GM18873 (cell line): Measurements from ENCODE around the gene NDRG3.

Experiments
- ATAC-seq: cut with Tn5 transposase; IDR thresholded peaks from one replicate; pipeline ENCODE4 v1.9.1; 2021; ENCODE audit warnings: mild to moderate bottlenecking, moderate library complexity, moderate number of reproducible peaks; ENCODE audit not compliant: unreplicated experiment, low FRiP score

Gene NDRG3

DNA sequence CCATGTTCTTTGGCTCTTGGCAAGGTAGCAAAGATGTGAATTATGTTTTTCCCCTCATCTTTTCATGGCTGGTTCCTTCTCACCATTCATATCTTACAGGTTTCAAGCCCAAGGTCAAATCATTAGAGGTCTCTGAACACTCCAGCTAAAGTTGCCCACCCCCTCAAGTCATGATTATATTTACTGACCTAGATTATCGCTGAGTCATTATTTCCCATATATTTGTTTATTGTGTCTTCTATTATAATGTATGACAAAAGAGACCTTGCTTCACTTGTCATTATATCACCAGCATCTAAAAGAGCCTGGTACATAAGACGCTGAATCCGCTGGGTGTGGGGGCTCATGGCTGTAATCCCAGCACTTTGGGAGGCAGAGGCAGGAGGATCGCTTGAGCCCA is 15.2 kb upstream of the NDRG3 start:
- no peak for ATAC-seq

DNA sequence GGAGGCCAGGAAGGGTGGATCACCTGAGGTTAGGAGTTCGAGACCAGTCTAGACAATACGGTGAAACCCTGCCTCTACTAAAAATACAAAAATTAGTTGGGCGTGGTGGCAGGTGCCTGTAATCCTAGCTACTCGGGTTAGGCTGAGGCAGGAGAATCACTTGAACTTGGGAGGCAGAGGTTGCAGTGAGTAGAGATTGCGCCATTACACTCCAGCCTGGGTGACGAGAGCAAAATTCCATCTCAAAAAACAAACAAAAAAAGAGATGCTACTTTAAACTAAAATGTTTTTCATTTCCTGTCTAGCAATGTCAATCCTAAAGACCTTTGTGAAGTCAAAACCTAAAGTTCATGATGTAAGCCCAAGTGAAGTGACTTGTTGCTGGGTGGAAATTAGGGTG is 14.8 kb upstream of the NDRG3 start:
- ATAC-seq: no peak

DNA sequence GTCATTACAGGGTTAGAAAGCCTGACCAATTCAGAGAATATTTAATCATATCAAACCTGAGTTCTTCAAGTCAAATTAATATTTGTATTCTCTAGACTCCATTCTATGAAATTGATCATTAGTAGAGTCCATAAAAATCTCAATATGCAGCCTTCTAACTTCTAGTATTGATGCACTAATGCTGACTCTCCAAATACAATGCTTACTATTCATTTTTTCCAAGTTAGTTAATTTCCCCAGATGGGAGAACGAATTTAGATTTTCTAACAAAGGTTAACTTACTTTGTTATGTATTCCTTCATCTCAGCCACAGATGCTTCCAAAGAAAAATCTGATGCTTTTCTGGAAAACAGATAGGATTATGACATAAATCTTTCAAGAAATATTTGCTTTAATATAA is 12.4 kb upstream of the NDRG3 start:
- ATAC-seq: no peak

DNA sequence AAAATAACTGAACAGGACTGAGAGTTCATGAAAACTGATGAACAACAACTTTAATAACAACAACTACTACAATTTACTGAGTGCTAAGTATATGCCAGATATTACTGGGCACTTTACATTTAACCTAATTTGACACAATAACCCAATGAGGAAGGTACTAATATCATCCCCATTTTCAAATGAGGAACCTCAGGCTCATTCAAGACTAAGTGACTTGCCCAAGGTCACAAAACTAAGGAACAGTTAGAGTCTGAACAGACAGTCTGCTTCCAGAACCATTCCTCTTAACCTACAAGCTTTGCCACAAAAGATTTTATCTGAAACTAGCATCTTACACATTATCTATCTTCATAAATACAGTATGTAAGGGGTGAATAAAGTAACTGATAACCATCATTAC is 10.6 kb upstream of the NDRG3 start:
- no peak for ATAC-seq

DNA sequence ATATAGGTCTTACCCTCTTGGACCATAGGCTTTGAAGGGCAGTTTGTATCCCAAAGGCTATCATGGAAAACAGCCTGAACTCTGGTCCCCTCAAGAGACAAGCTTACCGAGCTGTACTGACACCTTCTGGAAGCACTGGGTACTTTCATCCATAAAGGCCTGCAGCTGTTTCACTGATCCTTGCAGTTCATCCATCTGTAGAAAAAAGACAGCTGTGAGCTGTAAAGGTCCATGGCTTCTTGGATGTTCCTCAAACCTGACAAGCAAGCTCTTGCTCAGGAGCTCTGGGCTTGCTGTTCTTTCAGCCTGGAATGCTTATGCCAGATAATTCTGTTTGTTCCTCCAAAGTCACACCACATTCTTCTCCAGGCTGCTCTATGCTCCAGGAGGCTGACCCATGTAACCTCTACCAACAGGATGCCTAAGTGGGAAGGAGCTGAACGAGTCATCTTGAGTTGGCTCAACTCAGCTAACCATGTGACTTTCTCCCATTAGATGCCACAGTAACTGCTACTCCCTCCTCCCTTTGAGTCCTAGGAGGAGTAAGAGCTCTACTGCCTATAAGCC is 8.8 kb upstream of the NDRG3 start:
- no peak for ATAC-seq

- ATAC-seq: no peak
Measured at GRCh38 chr20:36752582-36752981, 6.7 kb upstream of the NDRG3 start.

- ATAC-seq: peak; percentile 24
Measured at GRCh38 chr20:36745234-36745926, 510 bp downstream of the NDRG3 start.

DNA sequence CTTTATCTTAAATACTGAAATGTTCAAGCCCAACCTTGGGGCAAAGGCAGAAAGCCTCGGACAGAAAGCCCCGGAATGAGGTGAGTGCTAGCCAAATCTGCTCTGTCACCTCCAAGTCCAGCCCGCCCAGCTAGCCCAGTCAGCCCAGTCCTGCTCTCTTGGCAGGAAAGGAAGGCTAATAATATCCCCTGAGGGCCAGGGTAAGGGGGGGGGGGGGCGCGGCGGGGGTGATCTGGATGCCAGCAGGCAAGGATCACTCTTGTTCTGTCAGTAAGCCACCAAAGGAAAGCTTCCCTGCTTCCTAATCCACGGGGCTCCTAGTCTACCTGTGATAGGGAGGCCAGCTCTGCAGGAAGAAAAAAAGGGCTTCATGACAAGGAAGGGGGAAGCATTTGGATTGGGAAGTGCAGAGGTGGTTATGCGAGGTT is 1.1 kb downstream of the NDRG3 start:
- no peak for ATAC-seq

DNA sequence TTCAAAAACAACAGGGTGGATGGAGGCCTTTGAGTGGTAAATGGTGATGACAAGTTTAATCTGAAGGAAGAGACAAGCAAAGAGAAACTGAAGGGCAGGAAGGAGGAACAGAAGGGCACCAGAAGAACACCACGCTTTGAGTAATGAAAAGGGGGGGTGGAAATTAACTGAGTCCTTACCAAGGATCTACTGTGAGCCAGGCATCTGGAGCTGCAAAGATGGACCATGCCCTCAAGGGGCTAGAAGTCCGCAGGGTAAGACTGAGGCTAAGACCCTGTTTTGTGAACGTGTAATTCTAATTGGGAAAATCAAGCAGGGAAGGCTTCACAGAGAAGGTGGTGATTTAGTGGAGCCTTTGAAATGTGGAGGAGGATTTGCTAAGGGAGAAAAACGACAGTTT is 1.6 kb downstream of the NDRG3 start:
- no peak for ATAC-seq

- no peak for ATAC-seq
Measured at GRCh38 chr20:36742558-36742957, 3.3 kb downstream of the NDRG3 start.

GRCh38 chr20:36741072-36741471 is 4.8 kb downstream of the NDRG3 start:
- ATAC-seq: no peak

GRCh38 chr20:36737183-36737499 is 8.7 kb downstream of the NDRG3 start:
- no peak for ATAC-seq

- no peak for ATAC-seq
Measured at GRCh38 chr20:36736451-36737182, 9.3 kb downstream of the NDRG3 start.

- ATAC-seq: no peak
Measured at GRCh38 chr20:36732456-36732855, 13.4 kb downstream of the NDRG3 start.

DNA sequence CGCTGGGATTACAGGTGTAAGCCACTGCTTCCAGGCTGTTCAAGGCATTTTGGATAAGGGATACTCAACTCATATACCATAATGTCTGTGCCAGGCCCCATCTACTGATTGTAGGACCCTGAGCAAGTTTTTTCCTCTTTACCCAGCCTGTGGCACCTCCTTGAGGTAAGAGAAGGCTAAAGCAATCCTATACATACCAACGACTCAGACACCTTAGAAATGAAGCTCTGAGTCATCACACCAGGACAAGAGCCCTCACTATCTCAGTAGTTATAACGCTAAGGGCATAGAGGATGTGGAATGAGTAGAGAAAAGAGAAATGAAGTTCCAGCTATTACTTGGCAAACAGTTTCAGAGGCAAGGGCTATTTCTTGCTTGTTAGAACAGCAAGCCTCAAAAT is 16.9 kb downstream of the NDRG3 start:
- ATAC-seq: no peak

DNA sequence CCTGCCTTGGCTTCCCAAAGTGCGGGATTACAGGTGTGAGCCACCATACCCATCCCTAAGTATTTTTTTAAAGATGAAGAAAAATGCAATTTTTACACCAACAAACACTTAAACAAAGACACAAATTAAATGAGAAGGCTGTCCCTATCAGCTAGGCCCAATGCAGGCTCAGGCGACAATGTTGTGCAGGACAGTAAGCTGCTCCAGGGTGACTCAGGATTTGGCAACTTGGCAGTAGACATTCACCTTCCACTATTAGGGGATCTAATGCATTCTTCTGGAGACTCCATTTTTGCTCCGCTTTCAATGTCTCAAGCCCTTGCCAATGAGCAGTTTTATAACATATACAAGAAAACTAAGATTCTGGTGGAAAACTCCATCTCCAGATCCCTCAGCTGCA is 19.7 kb downstream of the NDRG3 start:
- ATAC-seq: no peak

GRCh38 chr20:36720510-36720909 is 25.4 kb downstream of the NDRG3 start:
- ATAC-seq: no peak

GRCh38 chr20:36717657-36718056 is 28.2 kb downstream of the NDRG3 start:
- ATAC-seq: no peak

DNA sequence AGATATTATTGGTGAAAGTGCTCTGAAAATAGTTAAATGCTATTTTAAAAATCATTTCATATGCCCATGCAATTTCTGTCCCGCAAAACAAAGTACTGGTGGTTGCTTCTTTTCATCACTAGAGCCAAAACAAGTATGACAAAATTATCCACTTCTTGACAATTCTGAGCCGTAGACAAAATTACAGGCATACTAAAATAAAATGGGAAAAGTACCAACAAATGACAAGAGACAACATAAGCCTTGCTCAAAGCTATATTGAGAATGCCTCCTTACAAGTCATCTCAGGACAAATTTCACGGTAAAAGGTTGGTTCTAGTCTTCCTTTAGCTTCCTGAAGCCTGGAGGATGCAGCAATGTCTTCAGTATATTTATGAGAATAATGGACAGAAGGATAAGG is 28.9 kb downstream of the NDRG3 start:
- no peak for ATAC-seq

DNA sequence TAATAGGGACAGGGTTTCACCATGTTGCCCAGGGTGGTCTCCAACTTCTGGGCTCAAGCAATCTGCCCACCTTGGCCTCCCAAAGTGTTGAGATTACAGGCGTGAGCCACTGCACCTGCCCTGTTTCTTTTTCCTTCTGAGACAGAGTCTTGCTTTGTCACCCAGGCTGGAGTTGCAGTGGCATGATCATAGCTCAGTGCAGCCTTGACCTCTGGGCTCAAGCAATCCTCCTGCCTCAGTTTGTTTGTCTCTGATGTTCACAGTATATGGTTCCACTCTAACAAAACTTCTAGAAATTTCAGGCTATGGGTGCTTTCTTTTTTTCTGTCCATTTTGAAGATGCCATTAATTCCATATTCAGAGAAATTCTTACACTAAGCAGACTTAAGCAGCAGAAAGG is 33.1 kb downstream of the NDRG3 start:
- no peak for ATAC-seq

DNA sequence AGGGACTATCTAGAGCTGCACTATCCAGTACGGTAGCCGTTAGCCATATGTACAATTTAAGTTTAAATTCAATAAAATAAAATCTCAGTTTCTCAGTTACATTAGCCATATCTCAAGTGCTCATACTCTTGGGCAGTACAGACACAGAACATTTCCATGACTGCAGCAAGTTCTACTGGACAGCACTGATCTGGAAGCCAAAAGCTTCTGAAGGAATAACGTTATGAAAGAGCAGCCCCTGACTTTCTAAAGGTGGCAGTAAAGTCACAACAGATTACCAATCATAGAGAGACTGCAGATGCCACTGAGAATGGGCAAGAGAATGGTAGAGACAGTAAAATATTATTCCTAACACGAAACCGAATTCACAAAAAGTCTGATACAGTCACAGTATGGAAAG is 36.8 kb downstream of the NDRG3 start:
- no peak for ATAC-seq

GRCh38 chr20:36703530-36703929 is 42.4 kb downstream of the NDRG3 start:
- no peak for ATAC-seq
